ENCODE measurements around the gene ZNF428.
"Not testable (repeated sequence)": the region's sequence is repeated elsewhere in the genome, so short reads cannot be mapped to it uniquely, and the experiment has no call there.

Gene ZNF428, protein sequence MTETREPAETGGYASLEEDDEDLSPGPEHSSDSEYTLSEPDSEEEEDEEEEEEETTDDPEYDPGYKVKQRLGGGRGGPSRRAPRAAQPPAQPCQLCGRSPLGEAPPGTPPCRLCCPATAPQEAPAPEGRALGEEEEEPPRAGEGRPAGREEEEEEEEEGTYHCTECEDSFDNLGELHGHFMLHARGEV

DNA sequence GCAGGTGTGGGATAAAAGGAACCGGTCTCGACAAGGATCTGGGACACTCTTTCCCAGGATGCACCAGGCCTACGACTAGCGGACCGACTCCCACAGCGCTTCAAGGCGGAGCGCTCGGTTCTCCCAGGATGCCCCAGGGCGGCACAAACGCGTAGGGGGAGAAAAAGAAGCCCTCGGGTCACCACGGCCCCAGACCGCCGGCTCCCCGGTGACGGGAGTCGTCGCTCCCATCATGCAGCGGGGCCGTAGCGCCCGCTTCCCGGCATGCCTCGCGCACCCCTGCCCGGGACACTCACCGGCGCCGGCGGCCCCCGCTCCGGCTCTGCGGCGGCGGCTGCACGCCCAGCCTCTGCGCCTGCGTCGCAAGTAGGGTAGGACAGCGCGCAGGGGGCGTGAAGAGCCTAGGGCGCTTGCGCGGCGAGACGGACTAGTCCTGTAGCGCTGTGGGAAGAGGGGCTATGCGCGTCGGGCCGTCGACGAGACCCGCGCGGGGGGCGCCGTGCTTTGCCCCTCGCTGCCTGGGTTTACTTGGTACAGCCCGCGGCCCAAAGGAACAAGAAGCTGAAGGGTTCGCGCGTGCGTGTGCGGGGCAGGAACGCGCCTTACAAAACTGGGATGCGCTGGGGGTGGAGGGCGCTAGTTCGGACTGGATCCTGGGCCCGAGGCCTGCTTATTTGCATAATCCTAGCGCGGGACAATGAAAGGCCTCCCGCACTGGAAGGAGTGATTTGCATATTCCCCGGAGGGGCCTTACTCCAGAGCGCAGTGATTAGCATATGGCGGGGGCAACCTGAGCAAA, at the start of gene ZNF428:
TSS of gene ZNF428 (minus strand) at position 368 of the 799 bp plus-strand sequence. CDS start 5,325 bp downstream, outside the sequence.
- peak; percentile 93 for DNase-seq

DNA sequence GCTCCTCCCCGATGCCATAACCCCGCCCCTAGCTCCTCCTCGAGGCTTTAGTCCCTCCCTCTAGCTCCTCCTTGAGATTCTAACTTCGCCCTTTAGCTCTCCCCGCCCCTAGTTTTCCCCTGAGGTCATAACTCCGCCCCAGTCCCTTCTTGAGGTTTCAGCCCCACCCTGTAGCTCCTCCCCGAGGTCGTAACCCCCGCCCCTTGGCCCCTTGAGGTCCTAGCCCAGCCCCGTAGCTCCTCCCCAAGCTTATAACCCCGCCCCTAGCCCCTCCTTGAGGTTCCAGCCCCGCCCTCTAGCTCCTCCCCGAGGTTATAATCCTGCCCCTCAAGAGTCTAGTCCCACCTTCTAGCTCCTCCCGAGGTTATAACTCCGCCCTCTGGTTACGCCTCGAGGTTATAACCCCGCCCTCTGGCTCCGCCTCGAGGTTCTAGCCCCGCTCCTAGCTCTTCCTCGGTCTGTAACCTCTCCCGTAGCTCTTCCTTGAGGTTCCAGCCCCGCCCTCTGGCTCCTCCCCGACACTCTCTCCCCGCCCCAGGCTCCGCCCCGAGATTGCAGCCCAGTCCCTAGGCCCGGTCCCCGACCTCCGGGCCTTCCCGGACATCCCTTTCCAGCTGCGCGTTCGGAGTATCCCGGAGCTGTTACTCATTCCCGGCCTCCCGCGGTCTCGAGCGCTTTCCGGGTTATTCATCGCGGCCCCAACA, 49.1 kb upstream of the ZNF428 start:
- peak; percentile 99 for DNase-seq

DNA sequence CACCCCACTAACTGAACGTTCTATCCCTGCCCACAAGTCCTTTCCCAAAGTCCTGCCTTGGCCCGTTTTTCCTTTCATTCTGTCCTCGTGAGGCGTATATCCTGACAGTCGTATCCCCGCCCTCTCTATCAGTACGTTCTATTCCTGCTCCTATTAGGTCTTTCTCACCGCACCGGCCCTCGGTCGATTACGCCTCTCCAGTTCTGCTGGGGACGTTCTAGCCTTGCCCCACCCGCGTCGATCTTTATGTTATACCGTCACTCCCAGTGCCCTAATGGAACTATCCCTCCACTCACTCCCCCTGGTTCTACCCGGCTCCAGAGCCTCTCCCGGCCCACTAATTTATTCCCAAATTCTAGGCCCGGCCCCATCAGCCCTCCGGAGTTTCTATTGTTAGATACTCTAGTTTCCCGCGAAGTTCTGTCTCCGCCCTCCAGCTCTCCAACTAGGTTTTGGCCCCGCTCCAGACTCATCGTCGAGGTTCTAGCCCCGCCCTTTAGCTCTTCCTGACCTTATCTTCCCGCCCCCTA, 48.5 kb upstream of the ZNF428 start:
- DNase-seq = no peak

DNA sequence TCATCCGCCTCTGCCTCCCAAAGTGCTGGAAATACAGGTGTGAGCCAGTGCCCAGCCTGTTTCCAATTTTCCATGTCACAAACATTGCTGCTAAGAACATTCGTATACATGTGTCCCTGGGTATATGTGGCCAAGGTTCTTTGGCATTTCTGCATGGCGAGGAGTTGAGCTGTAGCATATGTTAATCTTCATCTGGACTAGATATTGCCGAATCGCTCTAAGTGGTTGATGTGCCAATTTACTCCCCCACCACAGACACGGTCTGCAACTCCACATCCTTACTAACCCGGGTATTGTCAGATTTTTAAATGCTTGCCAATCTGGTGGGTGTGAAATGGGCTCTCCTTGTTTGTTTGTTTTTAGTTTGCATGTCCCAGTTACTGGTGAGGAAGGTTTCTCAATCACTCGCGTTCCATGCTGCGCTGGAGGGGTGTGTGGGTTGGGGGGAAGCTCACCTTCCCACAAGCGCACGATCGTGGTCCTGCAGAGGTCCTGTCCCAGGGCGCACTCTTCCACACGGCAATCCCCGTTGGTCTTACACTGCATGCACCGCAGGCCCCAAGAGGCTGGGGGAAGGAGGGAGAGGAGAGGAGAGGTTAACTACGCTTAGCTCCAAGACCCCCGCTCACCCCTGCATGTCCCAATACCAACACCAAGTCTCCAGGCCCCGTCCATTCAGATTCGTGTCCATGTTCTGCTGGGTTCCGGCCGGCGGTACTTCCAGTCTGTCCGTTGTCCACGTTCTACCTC, 47.9 kb upstream of the ZNF428 start:
- no peak for DNase-seq

DNA sequence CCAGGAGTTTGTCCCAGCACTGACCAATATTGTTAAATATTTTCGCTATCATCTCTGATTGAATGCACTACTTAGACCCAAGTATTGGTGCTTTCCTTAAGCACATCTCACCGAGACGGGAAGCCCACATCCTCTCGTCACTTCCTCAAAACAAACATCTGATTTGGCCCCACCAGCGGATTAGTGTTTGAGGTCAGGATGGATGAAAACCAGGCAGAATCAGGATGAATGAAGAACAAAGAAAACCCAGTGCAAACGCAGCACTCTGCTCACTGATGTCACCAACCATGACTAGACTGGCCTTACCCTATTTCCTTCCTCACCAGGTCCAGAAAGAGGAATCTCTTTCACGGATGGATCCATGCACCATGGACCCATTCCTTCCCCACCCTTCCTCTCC, 44.6 kb upstream of the ZNF428 start:
- no peak for DNase-seq

DNA sequence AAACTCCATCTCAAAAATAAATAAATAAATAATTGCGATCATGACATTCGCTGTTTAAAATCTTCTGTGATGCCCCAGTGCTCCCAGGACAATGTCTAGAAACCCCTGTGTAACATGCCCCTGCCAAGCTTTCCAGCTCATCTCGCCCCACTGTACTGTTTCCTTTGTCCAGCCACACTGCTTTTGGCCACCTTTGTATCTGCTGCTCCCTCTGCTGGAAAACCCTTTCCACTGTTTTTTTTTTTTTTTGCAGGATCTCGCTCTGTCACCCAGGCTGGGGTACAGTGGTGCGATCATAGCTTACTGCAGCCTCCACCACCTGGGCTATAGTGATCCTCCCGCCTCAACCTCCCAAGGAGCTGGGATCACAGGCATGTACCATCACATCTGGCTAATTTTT, 43.1 kb upstream of the ZNF428 start:
- no peak for DNase-seq

DNA sequence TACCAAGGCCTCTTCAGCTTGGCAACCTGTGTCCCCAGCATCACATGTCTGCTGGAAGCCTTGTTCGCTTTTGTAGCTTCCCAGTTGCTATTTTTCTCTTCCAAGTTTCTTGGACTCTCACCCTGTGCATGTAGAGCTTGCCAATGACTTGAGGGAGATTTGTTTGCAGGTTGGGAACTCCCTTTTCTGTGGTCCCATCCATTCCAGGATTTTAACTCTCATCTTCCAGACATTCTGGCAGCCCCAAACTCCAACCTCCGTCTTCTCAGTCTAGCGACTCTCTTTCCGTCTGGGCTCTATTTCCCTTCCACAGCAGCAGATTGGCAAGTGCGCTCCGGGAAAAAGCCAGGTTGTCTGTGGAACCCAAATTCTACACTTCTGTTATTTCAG, 41.5 kb upstream of the ZNF428 start:
- DNase-seq = no peak

DNA sequence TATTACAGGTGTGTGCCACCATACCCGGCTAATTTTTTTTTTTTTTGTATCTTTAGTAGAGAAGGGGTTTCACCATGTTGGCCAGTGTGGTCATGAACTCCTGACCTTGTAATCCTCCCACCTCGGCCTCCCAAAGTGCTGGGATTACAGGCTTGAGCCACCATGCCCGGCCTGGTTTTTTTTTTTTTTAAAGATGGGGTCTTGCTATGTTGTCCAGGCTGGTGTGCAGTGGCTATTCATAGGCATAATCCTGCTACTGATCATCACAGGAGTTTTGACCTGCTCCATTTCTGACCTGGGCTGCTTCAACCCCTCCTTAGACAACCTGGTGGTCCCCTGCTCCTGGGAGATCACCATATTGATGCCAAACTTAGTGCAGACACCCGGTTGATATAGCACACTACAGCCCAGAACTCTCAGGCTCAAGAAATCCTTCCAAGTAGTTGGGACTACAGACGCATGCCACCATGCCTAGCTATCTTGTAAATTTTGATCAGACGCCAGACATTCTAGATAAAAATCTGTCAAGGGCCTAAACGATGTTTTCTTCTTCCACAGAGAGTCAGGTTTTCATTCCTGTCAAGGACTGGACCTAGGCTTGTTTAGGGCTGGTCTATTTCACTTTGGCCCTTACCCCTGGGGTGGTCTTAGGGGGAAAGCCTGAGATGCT, 41.0 kb upstream of the ZNF428 start:
- no peak for DNase-seq

DNA sequence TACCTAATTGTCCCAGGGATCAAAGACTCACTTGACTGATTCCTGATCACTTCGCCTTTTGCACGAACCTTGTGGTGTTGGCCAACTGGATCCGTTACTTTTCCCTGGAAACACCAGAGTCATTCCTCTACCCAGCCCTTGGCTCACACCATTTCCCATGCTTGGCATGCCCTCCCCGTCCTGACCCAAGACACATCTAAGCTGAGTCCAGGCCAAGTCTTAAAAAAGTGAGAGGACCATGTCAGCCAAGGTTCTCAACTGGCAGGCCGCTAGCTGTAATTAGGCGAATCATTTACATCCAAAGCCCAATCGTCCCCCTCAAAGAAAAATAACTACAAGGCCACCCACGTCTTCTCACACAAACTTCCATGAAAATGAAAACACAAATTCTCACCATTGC, 39.1 kb upstream of the ZNF428 start:
- no peak for DNase-seq

DNA sequence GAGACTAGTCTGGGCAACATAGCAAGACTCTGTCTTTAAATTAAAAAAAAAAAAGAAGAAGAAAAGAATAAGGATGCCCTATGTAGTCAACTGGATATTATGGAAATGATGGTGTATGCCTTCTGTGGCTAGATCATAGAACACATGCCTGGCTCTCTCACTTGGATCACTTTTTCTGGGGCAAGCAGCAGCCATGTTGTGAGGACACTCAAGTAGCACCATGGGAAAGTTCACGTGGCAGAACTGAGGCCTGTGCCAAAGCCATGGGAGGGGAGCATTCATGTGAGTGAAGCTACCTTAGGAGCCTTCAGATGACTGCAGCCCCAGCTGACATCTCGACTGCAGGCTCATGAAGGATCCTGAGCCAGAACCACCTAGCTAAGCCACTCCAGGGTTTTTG, 38.6 kb upstream of the ZNF428 start:
- DNase-seq = no peak

DNA sequence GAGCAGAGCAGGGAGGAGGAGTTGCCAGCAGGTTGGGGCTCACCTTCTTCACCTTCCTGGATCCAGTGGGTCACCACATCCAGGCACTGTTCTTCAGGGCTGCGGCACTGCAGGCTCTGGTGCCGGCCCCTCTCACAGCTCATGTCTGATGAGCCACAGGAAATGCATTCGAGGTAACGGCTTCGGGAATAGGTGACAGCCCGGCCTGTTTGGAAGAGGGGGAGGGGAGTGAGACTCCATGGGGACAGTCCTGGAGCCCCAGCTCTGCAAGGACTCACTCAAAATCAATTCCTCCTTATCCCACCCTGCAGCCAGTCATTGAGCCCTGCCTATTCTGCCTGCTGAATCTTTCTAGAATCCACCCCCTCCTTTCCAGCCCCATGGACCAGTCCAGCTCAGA, 37.0 kb upstream of the ZNF428 start:
- DNase-seq = no peak

DNA sequence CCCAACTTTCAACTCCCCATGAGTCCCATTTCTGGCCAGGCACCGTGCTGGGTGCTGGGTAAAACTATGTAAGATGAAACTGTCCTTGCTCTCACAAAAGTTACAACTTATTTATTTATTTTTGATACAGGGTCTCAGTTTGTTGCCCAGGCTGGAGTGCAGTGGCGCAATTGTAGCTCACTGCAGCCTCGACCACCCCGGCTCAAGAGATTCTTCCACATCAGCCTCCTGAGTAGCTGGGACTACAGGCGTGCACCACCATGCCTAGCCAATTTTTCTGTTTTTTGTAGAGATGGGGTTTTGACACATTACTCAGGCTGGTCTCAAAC, 33.1 kb upstream of the ZNF428 start:
- no peak for DNase-seq

DNA sequence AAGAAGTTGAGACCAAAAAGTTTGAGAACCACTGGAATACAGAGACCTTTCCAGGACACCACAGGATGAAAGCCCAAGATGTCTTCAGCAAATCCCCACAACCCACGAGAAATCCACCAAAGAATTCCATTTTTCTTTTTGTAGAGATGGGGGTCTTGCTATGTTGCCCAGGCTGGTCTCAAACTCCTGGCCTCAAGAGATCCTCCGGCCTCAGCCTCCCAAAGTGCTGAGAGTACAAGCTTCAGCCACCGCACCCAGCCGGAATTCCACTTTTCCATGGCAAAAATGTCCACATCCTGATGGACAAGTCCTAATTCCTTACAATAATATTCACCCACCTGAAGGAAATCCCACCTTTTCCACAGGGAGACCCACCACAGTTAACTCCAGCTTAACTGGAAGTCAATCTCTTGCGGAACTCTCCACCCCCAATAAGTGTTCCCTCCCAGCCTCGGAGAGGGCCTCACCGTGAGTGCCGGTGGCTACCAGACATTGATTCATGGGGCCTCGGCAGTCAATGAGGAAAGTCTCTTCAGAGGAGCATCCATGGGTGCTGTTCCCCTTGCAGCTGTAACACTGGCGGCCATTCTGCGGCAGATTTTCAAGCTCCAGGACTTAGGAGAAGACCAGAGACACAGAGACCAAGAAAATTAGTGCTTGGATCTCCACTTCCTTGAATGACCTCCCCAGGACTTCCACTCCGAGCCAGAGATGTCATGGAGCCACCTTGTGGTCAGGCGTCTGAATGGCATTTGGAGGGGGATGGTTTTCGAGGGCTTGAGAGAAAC, 32.5 kb upstream of the ZNF428 start:
- DNase-seq = no peak

DNA sequence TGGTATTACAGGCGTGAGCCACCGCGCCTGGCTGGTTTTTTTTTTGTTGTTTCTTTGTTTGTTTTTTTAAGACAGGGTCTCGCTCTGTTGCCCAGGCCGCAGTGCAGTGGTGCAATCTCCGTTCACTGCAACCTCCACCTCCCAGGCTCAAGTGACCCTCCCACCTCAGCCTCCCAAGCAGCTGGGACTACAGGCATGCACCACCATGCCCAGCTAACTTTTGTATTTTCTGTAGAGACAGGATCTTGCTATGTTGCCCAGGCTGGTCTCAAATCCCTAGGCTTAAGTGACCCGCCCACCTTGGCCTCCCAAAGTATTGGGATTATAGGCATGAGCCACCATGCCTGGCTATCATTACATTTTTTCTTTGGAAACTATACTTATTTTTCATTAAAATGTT, 30.8 kb upstream of the ZNF428 start:
- DNase-seq = not testable (repeated sequence)

DNA sequence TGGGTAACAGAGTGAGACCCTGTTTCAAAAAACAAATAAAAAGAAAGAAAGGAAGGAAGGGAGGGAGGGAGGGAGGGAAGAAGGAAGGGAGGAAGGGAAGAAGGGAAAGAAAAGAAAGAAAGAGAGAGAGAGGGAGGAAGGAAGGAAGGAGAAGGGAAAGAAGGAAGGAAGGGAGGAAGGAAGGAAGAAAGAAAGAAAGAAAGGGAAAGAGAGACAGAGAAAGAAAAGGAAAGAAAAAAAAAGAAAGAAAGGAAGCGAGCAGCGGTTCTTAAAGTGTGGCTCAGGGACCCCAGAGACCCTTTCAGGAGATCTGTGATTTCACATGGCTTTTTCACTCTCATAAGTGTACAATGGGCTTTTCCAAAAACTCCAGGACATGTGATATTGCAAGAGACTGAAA, 30.1 kb upstream of the ZNF428 start:
- DNase-seq = no peak

DNA sequence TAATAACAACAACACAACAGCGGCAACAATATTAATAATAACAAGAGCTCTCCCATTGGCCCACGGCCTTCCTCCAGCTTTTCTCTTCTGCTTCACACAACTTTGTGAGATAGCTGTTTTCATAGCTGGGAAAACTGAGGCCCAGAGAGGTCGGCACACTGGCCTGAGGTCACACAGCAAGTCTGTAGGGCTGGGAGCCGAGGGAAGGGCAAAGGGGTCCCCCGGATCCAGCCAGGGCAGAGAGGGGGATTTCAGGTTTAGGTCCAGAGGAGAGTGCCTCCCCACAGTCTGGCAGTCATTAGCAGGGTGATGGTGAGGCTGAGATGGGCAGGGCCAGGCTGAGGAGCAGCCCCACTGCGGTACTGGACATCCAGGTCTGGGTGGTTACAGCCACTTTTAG, 29.2 kb upstream of the ZNF428 start:
- no peak for DNase-seq

DNA sequence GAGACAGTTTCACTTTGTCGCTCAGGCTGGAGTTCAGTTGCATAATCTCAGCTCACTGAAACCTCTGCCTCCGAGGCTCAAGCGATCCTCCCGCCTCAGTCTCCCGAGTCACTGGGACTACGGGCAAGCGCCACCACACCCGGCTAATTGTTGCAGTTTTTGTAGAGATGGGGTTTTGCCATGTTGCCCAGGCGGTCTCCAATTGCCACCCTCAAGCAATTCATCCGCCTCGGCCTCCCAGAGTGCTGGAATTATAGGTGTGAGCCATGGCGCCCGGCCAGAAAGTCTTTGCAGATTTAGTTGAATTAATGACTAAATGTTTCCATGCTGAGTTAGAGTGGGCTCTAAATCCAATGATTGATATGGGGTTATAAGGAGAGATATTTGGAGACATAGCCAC, 24.8 kb upstream of the ZNF428 start:
- DNase-seq = no peak

DNA sequence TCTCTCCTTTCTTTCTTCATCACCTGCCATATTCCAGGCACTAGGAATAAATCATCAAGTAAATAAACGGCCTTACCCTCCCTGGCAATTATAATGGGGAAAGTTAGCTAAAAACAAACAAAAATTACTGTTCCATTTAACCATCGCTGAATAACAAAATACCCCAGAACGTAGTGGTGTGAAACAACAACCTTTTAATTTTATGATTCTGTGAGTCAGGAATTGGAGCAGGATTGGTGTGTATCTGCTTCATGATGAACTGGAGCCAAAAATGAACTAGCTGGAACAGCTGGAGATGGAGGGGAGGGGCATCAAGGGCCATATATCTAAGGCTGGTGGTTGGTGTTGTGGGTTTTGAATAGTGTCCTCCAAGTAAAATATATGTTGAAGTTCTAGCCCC, 23.9 kb upstream of the ZNF428 start:
- DNase-seq = no peak

DNA sequence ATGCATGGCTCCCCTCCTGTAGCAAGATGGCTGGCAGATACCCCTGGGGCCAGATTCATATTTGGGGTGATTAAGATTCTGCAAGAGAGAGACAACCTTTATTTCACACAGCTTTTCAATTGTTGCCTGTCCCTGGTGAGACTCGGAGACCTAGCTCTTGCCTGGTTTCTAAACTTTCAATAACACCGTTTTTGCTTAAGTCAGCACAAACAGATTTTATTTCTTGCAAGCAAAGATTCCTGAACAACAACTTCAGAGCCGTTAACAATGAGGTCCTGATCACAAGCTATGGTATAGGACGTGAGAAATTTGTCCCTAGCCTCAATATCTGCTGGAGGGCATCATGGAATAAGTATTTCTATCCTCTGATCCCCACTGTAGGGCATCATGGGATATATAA, 23.1 kb upstream of the ZNF428 start:
- DNase-seq = no peak

DNA sequence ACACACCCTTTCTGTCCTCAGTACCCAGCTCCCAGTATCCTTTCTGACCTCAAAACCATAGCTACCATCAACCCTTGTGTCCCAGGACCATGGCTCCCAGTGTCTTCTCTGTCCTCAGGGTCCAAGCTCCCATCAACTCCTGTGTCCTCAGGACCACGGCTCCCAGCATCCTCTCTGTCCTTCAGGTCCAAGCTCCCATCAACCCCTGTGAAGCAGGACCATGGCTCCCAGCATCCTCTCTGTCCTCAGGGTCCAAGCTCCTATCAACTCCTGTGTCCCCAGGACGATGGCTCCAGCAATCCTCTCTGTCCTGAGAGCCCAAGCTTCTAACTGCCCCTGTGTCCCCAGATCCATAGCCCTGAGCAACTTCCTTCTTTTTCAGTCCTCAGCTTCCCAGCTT, 21.9 kb upstream of the ZNF428 start:
- DNase-seq = no peak

DNA sequence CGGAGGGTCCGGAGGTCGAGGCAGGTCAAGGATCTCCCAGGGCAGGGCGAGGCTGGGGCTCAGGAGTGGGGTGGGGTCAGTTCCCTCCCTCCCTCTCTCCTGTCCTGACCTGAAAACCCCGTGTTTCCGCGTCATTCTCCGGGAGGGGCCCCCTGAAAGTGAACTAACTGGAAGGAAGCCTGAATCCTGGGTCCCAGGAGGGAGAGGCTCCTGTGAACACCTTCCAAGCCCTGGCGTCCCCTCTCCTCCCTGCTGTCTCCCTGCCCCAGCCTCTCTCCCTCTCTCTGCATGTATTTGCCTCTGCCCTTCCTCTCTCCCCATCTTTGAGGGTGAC, 21.0 kb upstream of the ZNF428 start:
- no peak for DNase-seq

All from DMS79 (cell line).